GM18909 (cell line): ENCODE results near the gene KRTAP2-1.
"Not testable (repeated sequence)": the region's sequence is repeated elsewhere in the genome, so short reads cannot be mapped to it uniquely, and the experiment has no call there.

Source experiments
- ATAC-seq: cut with Tn5 transposase; IDR thresholded peaks from one replicate; pipeline ENCODE4 v1.9.1; 2021; ENCODE audit warnings: mild to moderate bottlenecking; ENCODE audit not compliant: unreplicated experiment, poor library complexity

The KRTAP2-1 gene, protein sequence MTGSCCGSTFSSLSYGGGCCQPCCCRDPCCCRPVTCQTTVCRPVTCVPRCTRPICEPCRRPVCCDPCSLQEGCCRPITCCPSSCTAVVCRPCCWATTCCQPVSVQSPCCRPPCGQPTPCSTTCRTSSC

DNA sequence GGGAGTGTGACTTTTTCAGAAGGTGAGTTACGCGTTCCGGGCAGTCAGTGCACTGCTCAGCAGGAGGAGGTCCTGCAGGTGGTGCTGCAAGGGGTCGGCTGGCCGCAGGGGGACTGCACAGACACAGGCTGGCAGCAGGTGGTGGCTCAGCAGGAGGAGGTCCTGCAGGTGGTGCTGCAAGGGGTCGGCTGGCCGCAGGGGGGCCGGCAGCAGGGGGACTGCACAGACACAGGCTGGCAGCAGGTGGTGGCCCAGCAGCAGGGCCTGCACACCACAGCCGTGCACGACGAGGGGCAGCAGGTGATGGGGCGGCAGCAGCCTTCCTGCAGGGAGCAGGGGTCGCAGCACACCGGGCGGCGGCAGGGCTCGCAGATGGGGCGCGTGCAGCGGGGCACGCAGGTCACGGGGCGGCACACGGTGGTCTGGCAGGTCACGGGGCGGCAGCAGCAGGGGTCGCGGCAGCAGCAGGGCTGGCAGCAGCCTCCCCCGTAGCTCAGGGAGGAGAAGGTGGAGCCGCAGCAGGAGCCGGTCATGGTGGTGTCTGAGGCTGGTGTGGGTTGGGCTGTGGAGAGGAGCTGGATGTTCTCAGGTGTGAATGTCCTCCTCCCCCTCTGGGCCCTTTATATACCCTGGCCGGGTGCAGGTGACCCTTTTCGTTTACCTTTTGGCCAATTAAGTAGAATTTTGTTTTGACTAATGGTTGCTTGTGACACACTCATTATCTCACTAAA, at the start of gene KRTAP2-1:
TSS of gene KRTAP2-1 (minus strand) at position 582 of the 731 bp plus-strand sequence. CDS start at position 533, 49 bp downstream.
- ATAC-seq = not testable (repeated sequence)

- ATAC-seq = no peak
Observed at GRCh38 chr17:41096055-41096454, 48.9 kb upstream of the KRTAP2-1 start.

- ATAC-seq = not testable (repeated sequence)
Observed at GRCh38 chr17:41088760-41089352, 41.7 kb upstream of the KRTAP2-1 start.

DNA sequence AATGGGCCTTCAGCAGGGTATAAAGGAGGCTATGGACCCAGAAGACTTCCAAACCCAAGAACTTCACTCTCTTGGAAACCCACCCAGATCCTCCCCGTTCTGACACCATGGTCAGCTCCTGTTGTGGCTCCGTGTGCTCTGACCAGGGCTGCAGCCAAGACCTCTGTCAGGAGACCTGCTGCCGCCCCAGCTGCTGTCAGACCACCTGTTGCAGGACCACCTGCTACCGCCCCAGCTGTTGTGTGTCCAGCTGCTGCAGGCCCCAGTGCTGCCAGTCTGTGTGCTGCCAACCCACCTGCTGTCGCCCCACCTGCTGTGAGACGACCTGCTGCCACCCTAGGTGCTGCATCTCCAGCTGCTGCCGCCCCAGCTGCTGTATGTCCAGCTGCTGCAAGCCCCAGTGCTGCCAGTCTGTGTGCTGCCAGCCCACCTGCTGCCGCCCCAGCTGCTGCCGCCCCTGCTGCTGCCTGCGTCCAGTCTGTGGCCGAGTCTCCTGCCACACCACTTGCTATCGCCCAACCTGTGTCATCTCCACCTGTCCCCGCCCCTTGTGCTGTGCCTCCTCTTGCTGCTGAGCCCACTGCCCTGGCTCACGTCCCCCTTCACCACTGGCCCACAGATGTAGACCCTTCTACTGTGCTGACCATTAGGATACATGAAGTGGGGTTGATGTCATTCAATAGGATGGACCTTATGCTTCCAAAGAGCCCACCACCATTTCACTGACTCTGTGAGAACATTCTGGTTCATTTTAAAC, 37.2 kb upstream of the KRTAP2-1 start, which contains the start of gene KRTAP4-7:
TSS of gene KRTAP4-7 (plus strand) at position 51 of the 757 bp plus-strand sequence. CDS start at position 108, 57 bp downstream.
- not testable (repeated sequence) for ATAC-seq

GRCh38 chr17:41083427-41083826, 36.3 kb upstream of the KRTAP2-1 start:
- not testable (repeated sequence) for ATAC-seq

- no peak for ATAC-seq
Observed at GRCh38 chr17:41082626-41083025, 35.5 kb upstream of the KRTAP2-1 start.

DNA sequence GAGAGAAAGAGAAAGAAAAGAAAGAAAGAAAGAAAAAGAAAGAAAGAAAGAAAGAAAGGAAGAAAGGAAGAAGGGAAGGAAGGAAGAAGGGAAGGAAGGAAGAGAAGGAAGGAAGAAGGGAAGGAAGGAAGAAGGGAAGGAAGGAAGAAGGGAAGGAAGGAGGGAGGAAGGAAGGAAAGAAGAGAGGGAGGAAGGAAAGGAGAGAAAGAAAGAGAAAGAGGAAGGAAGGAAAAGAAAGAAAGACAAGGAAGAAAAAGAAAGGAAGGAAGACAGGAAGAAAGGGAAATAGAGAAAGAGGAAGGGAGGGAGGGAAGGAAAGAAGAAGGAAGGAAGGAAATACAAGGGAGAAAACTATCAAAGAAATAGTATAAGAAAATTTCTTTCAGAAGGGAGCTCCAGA, 29.7 kb upstream of the KRTAP2-1 start:
- no peak for ATAC-seq

- ATAC-seq = no peak
Observed at GRCh38 chr17:41073676-41074075, 26.6 kb upstream of the KRTAP2-1 start.

DNA sequence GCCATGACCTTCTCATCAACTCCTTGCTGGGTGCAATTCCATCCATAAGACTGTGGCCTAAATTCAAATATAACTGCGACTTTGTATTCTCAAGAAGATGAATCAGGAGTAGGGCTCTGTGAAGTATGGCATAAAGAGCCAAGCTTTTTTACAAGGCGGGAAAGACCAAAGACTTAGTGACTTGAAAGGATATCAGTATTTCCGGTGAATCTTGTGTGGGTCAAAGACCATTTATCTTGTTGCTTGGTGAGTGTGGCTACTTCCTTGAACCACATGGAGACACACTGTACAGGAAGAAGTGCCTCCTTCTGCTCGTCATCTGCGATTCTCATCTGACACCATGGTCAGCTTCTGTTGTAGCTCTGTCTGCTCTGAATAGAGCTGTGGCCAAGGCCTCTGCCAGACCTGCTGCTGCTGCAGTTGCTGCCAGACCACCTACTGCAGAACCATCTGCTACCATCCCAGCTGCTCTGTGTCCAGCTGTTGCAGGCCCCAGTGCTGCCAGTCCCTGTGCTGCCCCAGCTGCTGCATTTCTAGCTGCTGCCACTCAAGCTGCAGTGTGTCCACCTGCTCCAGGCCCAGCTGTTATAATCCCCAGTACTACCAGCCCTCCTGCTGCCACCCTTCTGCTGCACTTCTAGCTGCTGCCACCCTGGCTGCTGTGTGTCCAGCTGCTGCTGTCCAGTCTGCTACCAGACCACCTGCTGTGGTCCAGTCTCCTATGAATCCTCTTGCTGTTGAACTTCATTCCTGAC, 24.7 kb upstream of the KRTAP2-1 start:
- no peak for ATAC-seq

GRCh38 chr17:41069031-41069430, 21.9 kb upstream of the KRTAP2-1 start:
- ATAC-seq = no peak

DNA sequence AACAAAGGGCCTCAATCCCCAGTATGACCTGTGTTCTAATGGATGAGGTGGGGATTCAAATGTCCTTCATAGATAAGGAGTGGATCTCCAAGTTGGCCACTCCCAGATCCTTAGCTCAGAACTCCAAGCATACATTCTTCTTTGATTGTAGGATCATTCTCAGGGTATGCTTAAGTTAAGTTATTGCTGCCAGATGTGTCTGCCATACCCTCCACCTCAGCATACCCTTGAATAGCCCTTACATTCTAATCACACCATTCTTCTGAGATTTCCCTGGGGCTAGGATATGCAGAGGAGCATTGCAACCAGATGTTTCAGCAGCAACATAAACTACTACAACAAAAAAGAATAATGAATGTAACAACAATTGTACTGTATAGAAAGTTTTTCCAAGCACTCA, 20.2 kb upstream of the KRTAP2-1 start:
- no peak for ATAC-seq

GRCh38 chr17:41065829-41066624, 18.9 kb upstream of the KRTAP2-1 start, which contains the start of gene KRTAP2-4:
KRTAP2-4 (minus strand) TSS chr17:41065879; CDS start chr17:41065845, 34 bp downstream.
- no peak for ATAC-seq

GRCh38 chr17:41065016-41065689, 18.0 kb upstream of the KRTAP2-1 start:
- not testable (repeated sequence) for ATAC-seq

GRCh38 chr17:41064301-41064700, 17.2 kb upstream of the KRTAP2-1 start:
- ATAC-seq = no peak

DNA sequence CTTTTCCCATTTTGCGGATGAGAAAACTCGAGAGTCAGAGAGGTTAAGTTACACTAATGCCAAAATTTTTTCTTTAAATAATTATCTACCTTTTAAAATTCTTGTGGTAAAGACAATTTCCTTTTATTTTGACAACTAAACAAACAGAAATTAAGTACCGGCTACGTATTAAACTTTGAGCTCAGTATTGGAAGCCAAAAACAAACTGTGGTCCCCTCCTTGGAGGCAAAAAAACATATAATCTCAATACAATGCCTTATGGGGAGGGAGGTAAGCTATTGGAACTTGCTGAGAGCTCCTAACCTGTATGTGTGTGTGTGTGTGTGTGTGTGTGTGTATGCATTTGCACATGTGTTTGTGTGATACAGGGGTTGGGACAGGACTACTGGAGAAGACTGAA, 16.3 kb upstream of the KRTAP2-1 start:
- ATAC-seq = no peak

- no peak for ATAC-seq
Observed at GRCh38 chr17:41061964-41062363, 14.8 kb upstream of the KRTAP2-1 start.

DNA sequence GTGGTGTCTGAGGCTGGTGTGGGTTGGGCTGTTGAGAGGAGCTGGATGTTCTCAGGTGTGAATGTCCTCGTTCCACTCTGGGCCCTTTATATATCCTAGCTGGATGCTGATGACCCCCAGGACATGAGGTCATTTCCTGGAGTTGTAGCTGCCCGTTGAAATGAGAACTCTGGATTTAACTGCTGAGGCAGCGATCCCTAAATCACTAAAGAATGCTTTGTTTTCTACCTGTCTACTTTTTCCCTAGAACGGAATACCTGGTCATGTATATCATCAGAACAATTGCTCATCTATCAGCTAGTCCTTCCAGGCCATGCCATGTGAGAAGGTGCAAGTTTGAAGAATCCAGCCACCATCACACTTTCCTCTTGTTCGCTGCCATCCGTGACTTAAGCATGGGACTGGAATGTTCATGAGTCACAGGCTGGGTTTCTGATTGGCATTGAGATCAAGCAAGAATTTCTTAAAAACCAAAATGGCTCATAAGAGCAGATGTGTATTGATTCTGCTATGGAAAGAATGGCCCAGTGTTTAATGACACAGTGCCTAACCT, 13.0 kb upstream of the KRTAP2-1 start, which contains the start of gene KRTAP2-3:
TSS of gene KRTAP2-3 (minus strand) at position 63 of the 553 bp plus-strand sequence. CDS start 64 bp downstream, outside the sequence.
- no peak for ATAC-seq
